Central memory CD8-positive, alpha-beta T cell (primary cell): ENCODE data around the gene CHDH.

ENCODE experiments used
- ATAC-seq: fragments of 150-1000 bp; cut with Tn5 transposase; replicated peaks from 2 replicates; pipeline ENCODE4 v1.10.0; 2022; ENCODE audit warnings: mild to moderate bottlenecking, moderate FRiP score, moderate number of reproducible peaks; ENCODE audit not compliant: poor library complexity, severe bottlenecking; ENCODE audit errors: extremely low read depth
- DNase-seq, 2 donors: peaks; one replicate each; pipeline ENCODE4 v3.0.0; 2021; ENCODE audit warnings: low spot score in 2 of 2
- H3K27ac Mint-ChIP-seq: one replicate; pipeline ENCODE4 v1.8.0; 2022; ENCODE audit warnings: low read depth, mild to moderate bottlenecking, moderate library complexity, mixed read lengths
- H3K27me3 Mint-ChIP-seq: one replicate; pipeline ENCODE4 v1.8.0; 2022; ENCODE audit warnings: mixed read lengths
- H3K36me3 Mint-ChIP-seq: one replicate; pipeline ENCODE4 v1.8.0; 2022; ENCODE audit warnings: mild to moderate bottlenecking, moderate library complexity, mixed read lengths; ENCODE audit not compliant: insufficient read depth
- H3K4me1 Mint-ChIP-seq: one replicate; pipeline ENCODE4 v1.8.0; 2022; ENCODE audit warnings: mixed read lengths
- H3K4me3 Mint-ChIP-seq: one replicate; pipeline ENCODE4 v1.8.0; 2022; ENCODE audit warnings: mild to moderate bottlenecking, moderate library complexity, mixed read lengths
- H3K9me3 Mint-ChIP-seq: one replicate; pipeline ENCODE4 v1.8.0; 2022; ENCODE audit warnings: mixed read lengths

Gene CHDH

GRCh38 chr3:53844262-53845102 lies 1.7 kb downstream of the CHDH start:
- no peaks in the 10 kb centered on the region for H3K4me1 Mint-ChIP-seq
- peak overlapping the region; percentile 36 for H3K4me3 Mint-ChIP-seq
- H3K36me3 Mint-ChIP-seq = peaks cover 2% of the 10 kb centered on the region
- DNase-seq (no peak), ATAC-seq (no peak)
- no peak overlapping the region for H3K27ac Mint-ChIP-seq
- H3K9me3 Mint-ChIP-seq = no peaks in the 10 kb centered on the region
- peaks cover 55% of the 10 kb centered on the region for H3K27me3 Mint-ChIP-seq

GRCh38 chr3:53843195-53844177 lies 2.7 kb downstream of the CHDH start:
- no peak overlapping the region for H3K4me3 Mint-ChIP-seq
- DNase-seq = no peak
- peaks cover 49% of the 10 kb centered on the region for H3K27me3 Mint-ChIP-seq
- H3K9me3 Mint-ChIP-seq = no peaks in the 10 kb centered on the region
- H3K36me3 Mint-ChIP-seq = peaks cover 2% of the 10 kb centered on the region
- ATAC-seq = no peak
- H3K27ac Mint-ChIP-seq = no peak overlapping the region
- no peaks in the 10 kb centered on the region for H3K4me1 Mint-ChIP-seq

- Mint-ChIP-seq H3K27me3 (peaks cover 50% of the 10 kb centered on the region), H3K9me3 (no peaks in the 10 kb centered on the region), H3K4me3 (no peak overlapping the region), H3K4me1 (no peaks in the 10 kb centered on the region), H3K27ac (no peak overlapping the region), H3K36me3 (peaks cover 2% of the 10 kb centered on the region)
- no peak for ATAC-seq
- DNase-seq = no peak
Measured at GRCh38 chr3:53842436-53843194, 3.6 kb downstream of the CHDH start.

GRCh38 chr3:53841296-53841695 lies 4.9 kb downstream of the CHDH start:
- Mint-ChIP-seq H3K27me3 (peaks cover 40% of the 10 kb centered on the region), H3K9me3 (no peaks in the 10 kb centered on the region), H3K4me3 (no peak overlapping the region), H3K36me3 (peaks cover 2% of the 10 kb centered on the region), H3K27ac (no peak overlapping the region), H3K4me1 (no peaks in the 10 kb centered on the region)
- ATAC-seq (no peak), DNase-seq (no peak)

- Mint-ChIP-seq H3K9me3 (no peaks in the 10 kb centered on the region), H3K4me1 (no peaks in the 10 kb centered on the region), H3K36me3 (no peaks in the 10 kb centered on the region), H3K27ac (no peak overlapping the region), H3K4me3 (no peak overlapping the region), H3K27me3 (peaks cover 14% of the 10 kb centered on the region)
- DNase-seq (no peak), ATAC-seq (no peak)
Measured at GRCh38 chr3:53837331-53837730, 8.9 kb downstream of the CHDH start.

GRCh38 chr3:53836084-53836872 lies 9.9 kb downstream of the CHDH start:
- no peak for DNase-seq
- H3K4me3 Mint-ChIP-seq = no peak overlapping the region
- H3K27me3 Mint-ChIP-seq = peaks cover 14% of the 10 kb centered on the region
- no peak for ATAC-seq
- no peaks in the 10 kb centered on the region for H3K9me3 Mint-ChIP-seq
- H3K4me1 Mint-ChIP-seq = no peaks in the 10 kb centered on the region
- H3K27ac Mint-ChIP-seq = no peak overlapping the region
- H3K36me3 Mint-ChIP-seq = no peaks in the 10 kb centered on the region

GRCh38 chr3:53835257-53835656 lies 11.0 kb downstream of the CHDH start:
- Mint-ChIP-seq H3K27me3 (peaks cover 14% of the 10 kb centered on the region), H3K4me3 (no peak overlapping the region), H3K27ac (no peak overlapping the region), H3K4me1 (no peaks in the 10 kb centered on the region), H3K9me3 (no peaks in the 10 kb centered on the region), H3K36me3 (no peaks in the 10 kb centered on the region)
- ATAC-seq = no peak
- DNase-seq = no peak

GRCh38 chr3:53834429-53835095 lies 11.7 kb downstream of the CHDH start:
- Mint-ChIP-seq H3K9me3 (no peaks in the 10 kb centered on the region), H3K4me1 (no peaks in the 10 kb centered on the region), H3K27ac (no peak overlapping the region), H3K27me3 (peaks cover 14% of the 10 kb centered on the region), H3K36me3 (no peaks in the 10 kb centered on the region), H3K4me3 (no peak overlapping the region)
- DNase-seq = no peak
- no peak for ATAC-seq

GRCh38 chr3:53833700-53834099 lies 12.5 kb downstream of the CHDH start:
- H3K36me3 Mint-ChIP-seq = no peaks in the 10 kb centered on the region
- no peak overlapping the region for H3K4me3 Mint-ChIP-seq
- ATAC-seq (no peak), DNase-seq (no peak)
- no peak overlapping the region for H3K27ac Mint-ChIP-seq
- H3K9me3 Mint-ChIP-seq = no peaks in the 10 kb centered on the region
- H3K4me1 Mint-ChIP-seq = no peaks in the 10 kb centered on the region
- peaks cover 12% of the 10 kb centered on the region for H3K27me3 Mint-ChIP-seq

- no peak for ATAC-seq
- DNase-seq = no peak
- H3K4me3 Mint-ChIP-seq = no peak overlapping the region
- no peaks in the 10 kb centered on the region for H3K36me3 Mint-ChIP-seq
- no peaks in the 10 kb centered on the region for H3K9me3 Mint-ChIP-seq
- H3K27ac Mint-ChIP-seq = no peak overlapping the region
- H3K4me1 Mint-ChIP-seq = no peaks in the 10 kb centered on the region
- peaks cover 6% of the 10 kb centered on the region for H3K27me3 Mint-ChIP-seq
Measured at GRCh38 chr3:53833053-53833645, 13.1 kb downstream of the CHDH start.

GRCh38 chr3:53830944-53831343 lies 15.3 kb downstream of the CHDH start:
- no peak overlapping the region for H3K27ac Mint-ChIP-seq
- H3K4me1 Mint-ChIP-seq = no peaks in the 10 kb centered on the region
- H3K4me3 Mint-ChIP-seq = no peak overlapping the region
- H3K36me3 Mint-ChIP-seq = no peaks in the 10 kb centered on the region
- H3K9me3 Mint-ChIP-seq = no peaks in the 10 kb centered on the region
- ATAC-seq = no peak
- DNase-seq = no peak
- H3K27me3 Mint-ChIP-seq = no peaks in the 10 kb centered on the region
